LNCaP clone FGC (cell line): ENCODE results near the gene BIRC3.
A peak's percentile ranks its signal among the peaks of the same experiment; 100 is the strongest.

Experiments used
- DNase-seq: peaks from one replicate; pipeline ENCODE4 v3.0.0-alpha.2; 2011; ENCODE audit warnings: low read depth
- H3K4me3 ChIP-seq: 2 replicates; pipeline ENCODE4 v1.5.1; 2011; ENCODE audit warnings: mild to moderate bottlenecking, low read depth, low read length, control low read depth
- TF ChIP-seq, protein P1 (sequence below): IDR thresholded peaks from 2 replicates; pipeline ENCODE4 v1.5.1; 2012; ENCODE audit warnings: mild to moderate bottlenecking; ENCODE audit not compliant: control insufficient read depth, insufficient read depth; ENCODE audit errors: extremely low read depth

BIRC3 gene

DNA sequence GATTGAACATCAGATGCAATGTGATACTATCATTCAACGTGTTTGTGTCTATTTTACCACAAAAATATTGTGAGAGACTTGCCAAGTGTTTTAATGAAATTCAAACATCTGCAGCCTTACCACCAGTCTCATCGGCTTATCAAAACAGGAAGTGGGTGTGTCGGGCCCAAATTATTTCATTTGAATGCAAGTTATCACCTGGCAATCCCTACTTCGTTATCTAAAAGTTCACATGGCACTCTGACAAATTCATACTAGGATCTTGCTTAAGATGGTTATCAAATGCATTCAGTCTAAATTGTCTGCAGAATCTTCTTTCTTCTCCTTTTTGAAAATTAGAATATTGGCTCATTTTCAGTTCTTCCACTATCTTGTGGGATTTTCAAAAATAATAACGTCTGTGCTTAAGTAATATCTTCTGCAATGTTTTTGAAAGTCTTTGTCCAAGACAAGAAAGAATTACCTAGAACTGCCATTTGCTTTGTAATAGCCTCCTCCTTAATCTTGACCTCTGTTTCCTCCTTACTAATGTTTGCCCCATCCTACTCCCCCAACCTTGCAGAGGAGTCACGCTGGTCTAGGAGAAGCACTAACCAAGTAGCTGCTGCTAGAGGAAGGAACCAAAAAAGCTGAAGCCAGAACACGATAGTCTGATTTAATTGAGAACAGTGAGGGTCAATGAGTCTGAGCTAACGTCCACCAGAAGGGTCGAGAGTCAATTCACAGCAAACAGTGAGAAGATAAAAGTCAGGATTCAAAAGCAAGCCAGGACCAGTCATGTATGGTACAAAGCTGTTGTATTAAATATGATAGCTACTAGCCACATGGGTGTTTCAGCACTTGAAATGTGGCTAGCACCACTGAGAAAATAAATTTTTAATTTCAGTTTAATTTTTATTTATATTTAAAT lies 10.2 kb upstream of the BIRC3 start:
- DNase-seq: no peak
- TF ChIP-seq, protein P1, sequence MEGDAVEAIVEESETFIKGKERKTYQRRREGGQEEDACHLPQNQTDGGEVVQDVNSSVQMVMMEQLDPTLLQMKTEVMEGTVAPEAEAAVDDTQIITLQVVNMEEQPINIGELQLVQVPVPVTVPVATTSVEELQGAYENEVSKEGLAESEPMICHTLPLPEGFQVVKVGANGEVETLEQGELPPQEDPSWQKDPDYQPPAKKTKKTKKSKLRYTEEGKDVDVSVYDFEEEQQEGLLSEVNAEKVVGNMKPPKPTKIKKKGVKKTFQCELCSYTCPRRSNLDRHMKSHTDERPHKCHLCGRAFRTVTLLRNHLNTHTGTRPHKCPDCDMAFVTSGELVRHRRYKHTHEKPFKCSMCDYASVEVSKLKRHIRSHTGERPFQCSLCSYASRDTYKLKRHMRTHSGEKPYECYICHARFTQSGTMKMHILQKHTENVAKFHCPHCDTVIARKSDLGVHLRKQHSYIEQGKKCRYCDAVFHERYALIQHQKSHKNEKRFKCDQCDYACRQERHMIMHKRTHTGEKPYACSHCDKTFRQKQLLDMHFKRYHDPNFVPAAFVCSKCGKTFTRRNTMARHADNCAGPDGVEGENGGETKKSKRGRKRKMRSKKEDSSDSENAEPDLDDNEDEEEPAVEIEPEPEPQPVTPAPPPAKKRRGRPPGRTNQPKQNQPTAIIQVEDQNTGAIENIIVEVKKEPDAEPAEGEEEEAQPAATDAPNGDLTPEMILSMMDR: no peak
- no peak overlapping the region for H3K4me3 ChIP-seq

DNA sequence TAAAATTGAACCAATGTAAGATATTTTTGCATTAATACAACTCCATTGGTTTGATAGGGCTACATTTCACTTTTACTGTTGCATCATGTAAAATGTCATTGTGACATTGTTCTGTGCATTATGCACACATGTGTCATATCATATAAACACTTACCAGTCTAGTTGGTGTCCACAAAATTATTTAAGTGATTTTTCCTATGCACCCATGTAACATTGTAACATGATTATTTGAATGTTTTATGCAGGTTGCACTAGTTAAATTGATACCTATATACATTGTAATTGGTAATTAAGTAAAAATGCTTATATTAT lies 9.6 kb upstream of the BIRC3 start:
- DNase-seq: no peak
- no peak overlapping the region for H3K4me3 ChIP-seq
- TF ChIP-seq, protein P1: no peak

DNA sequence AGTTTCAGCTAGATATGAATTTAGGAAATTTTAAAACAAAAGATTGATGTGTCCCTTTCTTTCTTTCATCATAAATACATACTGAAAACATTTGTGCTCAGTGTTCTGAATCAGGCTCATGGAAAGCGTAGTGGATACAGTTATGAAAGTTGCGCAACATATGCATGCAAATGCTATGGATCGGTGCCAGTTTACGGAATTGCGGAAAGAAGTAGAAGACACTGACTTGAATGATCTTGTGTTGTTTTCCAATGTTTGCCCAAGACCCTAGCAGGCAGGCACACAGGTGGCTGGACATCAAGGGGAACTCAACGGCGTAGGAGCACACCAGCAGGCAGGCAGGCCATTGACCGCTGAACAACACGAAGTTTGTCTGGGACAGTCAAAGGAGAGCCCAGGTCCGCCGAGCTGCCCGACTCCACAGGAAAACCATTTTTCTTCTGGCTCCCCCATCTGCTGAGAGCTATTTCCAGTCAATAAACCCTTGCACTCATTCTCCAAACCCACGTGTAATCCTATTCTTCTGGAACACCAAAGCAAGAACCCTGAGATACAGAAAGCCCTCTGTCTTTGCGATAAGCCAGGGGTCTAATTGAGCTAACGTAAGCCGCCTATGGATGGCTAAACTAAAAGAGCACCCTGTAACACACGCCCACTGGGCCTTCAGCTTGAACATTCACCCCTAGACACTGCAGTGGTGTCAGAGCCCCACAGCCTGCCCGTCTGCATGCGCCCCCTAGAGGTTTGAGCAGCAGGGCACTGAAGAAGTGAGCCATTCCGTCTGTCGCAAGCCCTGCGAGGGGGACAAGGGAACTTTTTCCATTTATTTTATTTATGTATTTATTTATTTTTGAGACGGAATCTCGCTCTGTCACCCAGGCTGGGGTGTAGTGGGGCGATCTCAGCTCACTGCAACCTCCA lies 7.4 kb upstream of the BIRC3 start:
- TF ChIP-seq, protein P1: peak; percentile 28
- H3K4me3 ChIP-seq: no peak overlapping the region
- DNase-seq: no peak

DNA sequence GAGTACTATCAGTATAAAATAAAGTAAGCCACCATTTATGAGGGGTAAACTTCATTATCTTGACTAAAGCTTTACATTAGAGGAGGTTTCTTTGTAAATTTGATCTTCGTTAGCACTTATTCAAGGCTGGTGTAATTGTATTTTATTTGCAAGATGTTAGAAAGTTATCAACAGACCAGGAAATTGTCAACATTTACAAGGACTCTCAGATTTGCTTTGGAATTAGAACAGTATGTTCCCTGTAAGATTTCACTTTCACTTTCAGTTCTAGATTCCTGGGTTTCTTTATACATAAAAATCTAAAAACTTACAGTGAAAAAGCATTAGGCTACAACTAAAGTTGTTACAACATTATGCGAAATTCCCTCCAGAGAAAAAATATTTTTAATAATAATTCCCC lies 4.6 kb upstream of the BIRC3 start:
- TF ChIP-seq, protein P1: no peak
- H3K4me3 ChIP-seq: peak overlapping the region; percentile 44
- peak; percentile 60 for DNase-seq

DNA sequence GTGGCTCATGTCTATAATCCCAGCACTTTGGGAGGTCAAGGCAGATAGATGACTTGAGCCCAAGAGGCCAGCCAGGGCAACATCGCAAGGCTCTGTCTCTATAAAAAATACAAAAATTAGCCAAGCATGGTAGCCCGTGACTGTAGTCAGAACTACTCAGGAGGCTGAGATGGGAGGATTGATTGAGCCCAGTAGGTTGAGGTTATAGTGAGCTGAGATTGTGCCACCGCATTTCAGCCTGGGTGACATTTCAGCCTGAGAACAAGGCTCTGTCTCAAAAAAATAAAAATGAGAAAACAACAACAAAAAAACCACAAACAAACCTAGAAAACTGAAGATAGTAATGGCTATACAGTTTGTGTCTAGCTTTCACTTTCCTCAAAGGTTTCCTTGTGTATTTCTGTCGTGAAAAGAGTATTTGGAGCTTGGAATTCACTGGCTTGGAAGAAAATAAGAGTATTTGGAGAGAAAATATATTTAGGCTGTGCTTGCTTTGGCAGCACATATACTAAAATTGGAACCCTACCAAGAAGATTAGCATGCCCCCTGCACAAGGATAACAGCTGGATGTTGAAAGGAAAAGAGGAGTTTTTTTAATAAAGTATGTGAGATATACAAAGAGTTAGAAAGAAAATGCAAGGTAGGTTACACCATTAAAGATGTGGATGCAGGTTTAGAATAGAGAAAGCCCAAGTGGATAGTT lies 3.9 kb upstream of the BIRC3 start:
- no peak for DNase-seq
- TF ChIP-seq, protein P1: no peak
- peak overlapping the region; percentile 44 for H3K4me3 ChIP-seq

DNA sequence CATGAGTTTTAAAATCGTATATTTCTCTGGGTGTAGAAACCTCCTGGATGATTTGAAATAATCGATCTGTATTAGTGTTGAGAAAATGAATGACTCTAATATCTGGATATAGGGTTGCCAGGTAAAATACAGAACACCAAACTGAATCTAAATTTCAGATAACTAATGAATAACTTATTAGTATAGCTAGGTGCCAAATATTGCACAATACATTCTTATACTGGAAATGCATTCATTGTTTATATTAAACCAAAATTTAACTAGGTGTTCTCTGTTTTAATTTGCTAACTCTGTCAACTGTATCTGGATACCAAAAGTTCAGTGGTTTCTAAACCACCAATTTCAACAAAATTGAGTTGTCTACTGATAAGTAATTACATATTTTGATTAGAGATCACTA lies 2.5 kb upstream of the BIRC3 start:
- H3K4me3 ChIP-seq: no peak overlapping the region
- TF ChIP-seq, protein P1: no peak
- no peak for DNase-seq
